ENCODE results near the gene THTPA. TPM values are rescaled to one million over a fixed set of nuclear protein-coding genes. Genes with fewer than 3 reads are reported as not detected.
A peak's percentile ranks its signal among the peaks of the same experiment; 100 is the strongest.
"Not testable (repeated sequence)": the region's sequence is repeated elsewhere in the genome, so short reads cannot be mapped to it uniquely, and the experiment has no call there.

Gene THTPA
- total and polyA plus RNA-seq, 2 of the 13 experiments (the other 11 are each of a cell fraction or from before 2014, with no cell fraction given) = 7.4 to 8.7 TPM

DNA sequence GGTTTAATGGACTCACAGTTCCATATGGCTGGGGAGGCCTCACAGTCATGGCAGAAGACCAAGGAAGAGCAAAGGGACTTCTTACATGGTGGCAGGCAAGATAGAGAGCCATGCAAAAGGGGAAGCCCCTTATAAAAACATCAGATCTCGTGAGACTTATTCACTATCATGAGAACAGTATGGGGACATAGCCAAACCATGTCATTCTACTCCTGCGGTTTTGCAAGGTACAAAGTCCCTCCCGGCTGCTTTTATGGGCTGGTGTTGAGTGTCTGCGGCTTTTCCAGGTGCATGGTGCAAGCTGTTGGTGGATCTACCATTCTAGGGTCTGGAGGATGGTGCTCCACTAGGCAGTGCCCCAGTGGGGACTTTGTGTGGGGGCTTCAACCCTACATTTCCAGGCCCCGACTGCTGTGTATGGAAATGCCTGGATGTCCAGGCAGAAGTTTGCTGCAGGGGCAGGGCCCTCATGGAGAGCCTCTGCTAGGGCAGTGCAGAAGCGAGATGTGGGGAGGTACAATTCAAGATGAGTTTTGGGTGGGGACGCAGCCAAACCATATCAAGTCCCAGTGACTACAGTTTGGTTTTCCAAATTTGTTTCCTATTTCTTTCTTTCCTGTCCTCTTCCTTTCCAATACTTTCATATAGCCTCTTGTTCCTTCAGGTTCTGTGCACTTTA, 53.5 kb downstream of the THTPA start (continued):
- TF ChIP-seq ZBTB20 (CRISPR knock-in tag; IDR thresholded peaks at IDR 0.05; ENCODE audit: borderline replicate concordance, low read depth) (peak; percentile 77), MZF1 (CRISPR knock-in tag; IDR thresholded peaks at IDR 0.05; ENCODE audit: borderline replicate concordance) (0 out of 2 replicates have a peak, but pooled peaks have one; percentile 32), ZNF747 (CRISPR knock-in tag; IDR thresholded peaks at IDR 0.05; ENCODE audit: borderline replicate concordance) (peak; percentile 76), TARDBP (CRISPR knock-in tag; IDR thresholded peaks at IDR 0.05) (peak; percentile 36; the same call in 1 of the 2 replicates), ESRRA (CRISPR knock-in tag; IDR thresholded peaks at IDR 0.05; ENCODE audit: low read depth) (peak; percentile 32; the same call in 1 of the 2 replicates), MYC (CRISPR knock-in tag; IDR thresholded peaks at IDR 0.05; ENCODE audit: borderline replicate concordance) (peak; percentile 69), JUND (CRISPR knock-in tag; IDR thresholded peaks at IDR 0.05) (peak; percentile 57; the same call in 1 of the 2 replicates), KLF12 (CRISPR knock-in tag; IDR thresholded peaks at IDR 0.05; ENCODE audit: borderline replicate concordance) (peak; percentile 57), ZBTB37 (CRISPR knock-in tag; IDR thresholded peaks at IDR 0.05) (peak; percentile 89; the same call in 1 of the 2 replicates), ZNF784 (CRISPR knock-in tag; IDR thresholded peaks at IDR 0.05; ENCODE audit: borderline replicate concordance) (peak; percentile 89), ZNF781 (CRISPR knock-in tag; IDR thresholded peaks at IDR 0.05; ENCODE audit: borderline replicate concordance, not compliant biosample characterization) (peak; percentile 96), KMT2A (CRISPR knock-in tag; IDR thresholded peaks at IDR 0.05) (peak; percentile 16), STAG1 (CRISPR knock-in tag; IDR thresholded peaks at IDR 0.05) (0 out of 2 replicates have a peak, but pooled peaks have one; percentile 16), ZMYM3 (CRISPR knock-in tag; IDR thresholded peaks at IDR 0.05) (peak; percentile 92), SNAI1 (CRISPR knock-in tag; IDR thresholded peaks at IDR 0.05; ENCODE audit: borderline replicate concordance) (peak; percentile 96), FOXA1 (CRISPR knock-in tag; IDR thresholded peaks at IDR 0.05) (peak; percentile 68), ZSCAN25 (CRISPR knock-in tag; IDR thresholded peaks at IDR 0.05) (0 out of 2 replicates have a peak, but pooled peaks have one; percentile 55)
- TF ChIP-seq, protein P1, sequence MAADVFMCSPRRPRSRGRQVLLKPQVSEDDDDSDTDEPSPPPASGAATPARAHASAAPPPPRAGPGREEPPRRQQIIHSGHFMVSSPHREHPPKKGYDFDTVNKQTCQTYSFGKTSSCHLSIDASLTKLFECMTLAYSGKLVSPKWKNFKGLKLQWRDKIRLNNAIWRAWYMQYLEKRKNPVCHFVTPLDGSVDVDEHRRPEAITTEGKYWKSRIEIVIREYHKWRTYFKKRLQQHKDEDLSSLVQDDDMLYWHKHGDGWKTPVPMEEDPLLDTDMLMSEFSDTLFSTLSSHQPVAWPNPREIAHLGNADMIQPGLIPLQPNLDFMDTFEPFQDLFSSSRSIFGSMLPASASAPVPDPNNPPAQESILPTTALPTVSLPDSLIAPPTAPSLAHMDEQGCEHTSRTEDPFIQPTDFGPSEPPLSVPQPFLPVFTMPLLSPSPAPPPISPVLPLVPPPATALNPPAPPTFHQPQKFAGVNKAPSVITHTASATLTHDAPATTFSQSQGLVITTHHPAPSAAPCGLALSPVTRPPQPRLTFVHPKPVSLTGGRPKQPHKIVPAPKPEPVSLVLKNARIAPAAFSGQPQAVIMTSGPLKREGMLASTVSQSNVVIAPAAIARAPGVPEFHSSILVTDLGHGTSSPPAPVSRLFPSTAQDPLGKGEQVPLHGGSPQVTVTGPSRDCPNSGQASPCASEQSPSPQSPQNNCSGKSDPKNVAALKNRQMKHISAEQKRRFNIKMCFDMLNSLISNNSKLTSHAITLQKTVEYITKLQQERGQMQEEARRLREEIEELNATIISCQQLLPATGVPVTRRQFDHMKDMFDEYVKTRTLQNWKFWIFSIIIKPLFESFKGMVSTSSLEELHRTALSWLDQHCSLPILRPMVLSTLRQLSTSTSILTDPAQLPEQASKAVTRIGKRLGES (CRISPR knock-in tag; IDR thresholded peaks at IDR 0.05; ENCODE audit: borderline replicate concordance) = 0 out of 2 replicates have a peak, but pooled peaks have one; percentile 28
- TF ChIP-seq, protein P2, sequence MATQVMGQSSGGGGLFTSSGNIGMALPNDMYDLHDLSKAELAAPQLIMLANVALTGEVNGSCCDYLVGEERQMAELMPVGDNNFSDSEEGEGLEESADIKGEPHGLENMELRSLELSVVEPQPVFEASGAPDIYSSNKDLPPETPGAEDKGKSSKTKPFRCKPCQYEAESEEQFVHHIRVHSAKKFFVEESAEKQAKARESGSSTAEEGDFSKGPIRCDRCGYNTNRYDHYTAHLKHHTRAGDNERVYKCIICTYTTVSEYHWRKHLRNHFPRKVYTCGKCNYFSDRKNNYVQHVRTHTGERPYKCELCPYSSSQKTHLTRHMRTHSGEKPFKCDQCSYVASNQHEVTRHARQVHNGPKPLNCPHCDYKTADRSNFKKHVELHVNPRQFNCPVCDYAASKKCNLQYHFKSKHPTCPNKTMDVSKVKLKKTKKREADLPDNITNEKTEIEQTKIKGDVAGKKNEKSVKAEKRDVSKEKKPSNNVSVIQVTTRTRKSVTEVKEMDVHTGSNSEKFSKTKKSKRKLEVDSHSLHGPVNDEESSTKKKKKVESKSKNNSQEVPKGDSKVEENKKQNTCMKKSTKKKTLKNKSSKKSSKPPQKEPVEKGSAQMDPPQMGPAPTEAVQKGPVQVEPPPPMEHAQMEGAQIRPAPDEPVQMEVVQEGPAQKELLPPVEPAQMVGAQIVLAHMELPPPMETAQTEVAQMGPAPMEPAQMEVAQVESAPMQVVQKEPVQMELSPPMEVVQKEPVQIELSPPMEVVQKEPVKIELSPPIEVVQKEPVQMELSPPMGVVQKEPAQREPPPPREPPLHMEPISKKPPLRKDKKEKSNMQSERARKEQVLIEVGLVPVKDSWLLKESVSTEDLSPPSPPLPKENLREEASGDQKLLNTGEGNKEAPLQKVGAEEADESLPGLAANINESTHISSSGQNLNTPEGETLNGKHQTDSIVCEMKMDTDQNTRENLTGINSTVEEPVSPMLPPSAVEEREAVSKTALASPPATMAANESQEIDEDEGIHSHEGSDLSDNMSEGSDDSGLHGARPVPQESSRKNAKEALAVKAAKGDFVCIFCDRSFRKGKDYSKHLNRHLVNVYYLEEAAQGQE (IDR thresholded peaks at IDR 0.05; ENCODE audit: borderline replicate concordance in 1 of 2, low read depth in 1 of 2, low read length in 2 of 2) = 0 out of 4 replicates have a peak, but pooled peaks of 1 of the 2 experiments have one; percentile 6
- TF ChIP-seq FOXA1 (IDR thresholded peaks at IDR 0.05) = not testable (repeated sequence)

Data from HepG2 (cell line).